HG03521 (cell line): ENCODE data around the gene ZNF273.
"Not testable (repeated sequence)": the region's sequence is repeated elsewhere in the genome, so short reads cannot be mapped to it uniquely, and the experiment has no call there.

Experiments
- ATAC-seq: cut with Tn5 transposase; IDR thresholded peaks from one replicate; pipeline ENCODE4 v1.9.1; 2021; ENCODE audit warnings: mild to moderate bottlenecking, moderate library complexity; ENCODE audit not compliant: unreplicated experiment

Gene ZNF273

DNA sequence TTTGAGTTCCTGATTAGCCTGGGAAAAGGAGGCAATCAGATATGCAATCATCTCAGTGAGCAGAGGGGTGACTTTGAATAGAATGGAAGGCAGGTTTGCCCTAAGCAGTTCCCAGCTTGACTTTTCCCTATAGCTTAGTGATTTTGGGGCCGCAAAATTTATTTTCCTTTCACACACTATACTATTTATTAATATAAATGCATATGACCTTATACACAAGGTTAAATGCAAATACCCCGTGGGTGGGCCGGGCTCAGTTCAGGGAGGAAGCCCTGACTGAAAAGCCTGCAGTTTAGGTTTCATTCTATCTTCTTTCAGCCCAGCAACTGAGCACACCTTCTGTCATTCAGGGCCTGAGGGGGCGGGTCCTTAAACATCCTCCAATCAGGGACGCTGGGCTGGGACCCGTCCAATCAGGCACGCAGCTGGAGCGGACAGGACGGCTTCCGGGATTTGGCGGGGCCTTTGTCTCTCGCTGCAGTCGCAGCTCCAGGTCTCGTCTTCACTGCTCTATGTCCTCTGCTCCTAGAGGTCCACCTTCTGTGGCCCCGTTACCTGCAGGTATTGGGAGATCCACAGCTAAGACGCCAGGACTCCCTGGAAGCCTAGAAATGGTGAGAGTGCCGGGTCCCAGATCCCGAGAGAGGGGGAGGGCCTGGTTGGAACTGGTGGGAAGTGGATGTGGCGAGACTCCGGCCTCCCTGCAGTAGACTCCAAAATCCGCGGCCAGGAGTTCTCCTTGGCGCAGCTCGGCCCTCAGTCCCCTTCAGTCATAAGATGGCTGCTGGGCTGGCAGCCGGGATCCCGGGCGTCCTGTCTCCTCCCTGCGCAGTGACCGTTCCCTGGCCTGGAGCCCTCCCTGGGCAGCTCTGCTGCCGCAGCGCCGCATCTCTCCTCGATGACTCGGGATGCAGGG is at the start of gene ZNF273:
ZNF273 (plus strand) TSS at position 468 of the 916 bp plus-strand sequence; CDS start at position 513, 45 bp downstream.
- ATAC-seq, result peak; percentile 99

DNA sequence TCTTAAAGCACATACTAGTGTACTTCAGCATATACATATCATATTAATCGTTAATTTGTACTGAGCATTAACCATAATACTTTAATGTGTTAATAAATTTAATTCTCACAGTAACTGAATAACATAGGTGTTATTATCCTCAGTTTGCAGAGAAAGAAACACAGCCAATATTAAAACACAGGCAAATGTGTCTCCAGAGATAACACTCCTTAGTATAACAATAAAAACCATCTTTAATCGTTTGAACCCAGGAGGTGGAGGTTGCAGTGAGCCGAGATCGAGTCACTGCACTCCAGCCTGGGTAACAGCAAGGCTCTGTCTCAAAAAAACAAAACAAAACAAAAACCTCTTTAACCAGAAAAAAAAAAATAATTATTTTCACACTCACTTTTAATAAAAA is 49.4 kb upstream of the ZNF273 start:
- no peak for ATAC-seq

DNA sequence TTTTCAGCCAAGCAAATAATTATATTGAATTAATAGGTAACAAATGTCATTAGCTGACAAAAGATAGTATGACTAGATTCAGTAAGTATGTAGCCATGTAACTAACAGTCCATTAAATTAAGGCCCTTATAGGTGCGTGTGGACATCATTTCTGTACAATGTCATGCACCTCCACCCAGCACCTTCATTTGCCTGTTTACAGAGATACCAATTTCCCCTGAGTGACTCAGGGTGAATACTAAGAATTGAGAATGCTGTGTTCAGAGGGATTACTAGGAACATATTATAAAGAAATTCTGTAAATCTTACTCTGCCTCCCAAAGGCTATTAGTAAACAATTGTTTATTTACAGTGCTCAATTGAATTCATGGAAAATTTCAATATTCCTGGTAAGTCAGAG is 48.1 kb upstream of the ZNF273 start:
- no peak for ATAC-seq

DNA sequence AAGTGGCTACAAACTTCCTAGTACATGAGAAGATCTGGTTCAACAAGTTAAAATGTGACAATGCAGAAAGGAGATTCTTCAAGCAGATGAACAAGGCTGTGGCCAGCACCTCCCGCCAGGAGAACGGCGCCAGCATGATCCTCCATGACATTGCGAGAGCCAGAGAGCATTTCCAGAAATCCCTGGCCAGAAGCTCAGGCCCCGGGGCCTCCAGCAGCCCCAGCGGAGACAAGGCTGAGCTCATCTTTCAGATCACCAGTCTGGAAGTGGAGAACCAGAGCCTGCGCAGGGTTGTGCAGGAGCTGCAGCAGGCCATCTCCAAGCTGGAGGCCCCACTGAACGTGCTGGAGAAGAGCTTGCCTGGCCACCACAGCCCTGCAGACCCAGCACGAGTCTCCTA is 40.1 kb upstream of the ZNF273 start:
- ATAC-seq, result no peak

DNA sequence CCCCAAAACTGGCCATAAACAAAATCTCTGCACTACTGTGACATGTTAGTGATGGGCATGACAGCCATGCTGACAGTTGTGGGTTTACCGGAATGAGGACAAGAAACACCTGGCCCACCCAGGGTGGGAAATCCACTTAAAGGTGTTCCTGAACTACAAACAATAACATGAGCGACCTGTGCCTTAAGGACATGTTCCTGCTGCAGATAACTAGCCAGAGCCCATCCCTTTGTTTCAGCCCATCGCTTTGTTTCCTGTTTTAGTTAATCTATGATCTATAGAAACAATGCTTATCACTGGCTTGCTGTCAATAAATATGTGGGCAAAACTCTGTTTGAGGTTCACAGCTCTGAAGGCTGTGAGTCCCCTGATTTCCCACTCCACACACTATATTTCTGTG is 39.5 kb upstream of the ZNF273 start:
- ATAC-seq, result not testable (repeated sequence)

DNA sequence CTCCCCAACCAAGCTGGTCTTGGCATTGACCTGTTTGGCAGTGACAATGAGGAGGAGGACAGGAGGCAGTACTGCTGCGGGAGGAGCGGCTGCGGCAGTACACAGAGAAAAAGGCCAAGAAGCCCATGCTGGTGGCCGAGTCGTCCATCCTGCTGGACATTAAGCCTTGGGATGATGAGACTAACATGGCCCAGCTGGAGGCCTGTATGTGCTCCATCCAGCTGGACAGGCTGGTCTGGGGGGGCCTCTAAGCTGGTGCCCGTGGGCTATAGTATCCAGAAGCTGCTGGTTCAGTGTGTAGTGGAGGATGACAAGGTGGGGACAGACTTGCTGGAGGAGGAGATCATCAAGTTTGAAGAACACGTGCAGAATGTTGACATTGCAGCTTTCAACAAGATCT is 39.1 kb upstream of the ZNF273 start:
- ATAC-seq, result no peak

DNA sequence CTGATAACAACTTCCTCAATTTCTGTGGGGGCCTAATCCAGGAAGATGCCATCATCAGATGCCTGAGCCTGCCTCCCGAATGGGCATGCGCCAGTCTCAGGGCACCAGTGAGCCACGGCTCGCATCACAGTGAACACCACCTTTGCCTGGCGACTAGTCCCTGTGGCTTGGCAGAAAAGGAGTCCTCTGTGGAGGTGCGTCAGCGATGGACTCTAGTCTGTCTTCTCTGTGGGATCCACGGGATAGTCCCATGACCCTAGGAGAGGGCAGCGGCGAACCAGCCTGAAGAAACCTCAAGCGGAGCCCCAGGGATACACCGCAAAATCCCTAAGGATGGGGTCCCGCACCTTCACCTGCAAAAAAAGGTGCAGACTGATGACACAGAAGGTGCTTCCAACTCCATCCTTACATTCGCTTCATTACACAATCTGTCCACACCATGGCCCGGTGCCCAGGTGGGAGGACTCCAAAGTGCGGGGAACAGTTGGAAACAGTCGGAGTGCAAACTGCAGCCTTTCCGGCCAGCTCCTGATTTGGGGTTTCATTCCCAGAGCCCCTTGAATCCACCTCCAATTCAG is 35.1 kb upstream of the ZNF273 start:
- no peak for ATAC-seq

DNA sequence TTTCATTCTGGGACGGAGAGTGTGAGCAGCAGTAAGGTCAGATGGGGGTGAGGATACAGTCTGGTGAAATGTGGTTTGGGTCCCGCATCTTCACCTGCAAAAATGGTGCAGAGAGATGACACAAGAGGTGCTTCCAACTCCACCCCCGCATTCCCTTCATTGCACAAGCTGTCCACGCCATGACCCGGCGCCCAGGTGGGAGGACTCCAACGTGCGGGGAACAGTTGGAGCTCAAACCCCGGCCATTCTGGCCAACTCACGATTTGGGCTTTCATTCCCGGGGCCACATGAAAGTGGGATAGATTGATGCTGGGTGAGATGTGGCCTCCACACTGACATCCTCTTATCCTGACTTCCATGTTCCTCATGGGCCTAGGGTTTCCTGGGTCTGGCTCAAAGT is 34.6 kb upstream of the ZNF273 start:
- no peak for ATAC-seq

DNA sequence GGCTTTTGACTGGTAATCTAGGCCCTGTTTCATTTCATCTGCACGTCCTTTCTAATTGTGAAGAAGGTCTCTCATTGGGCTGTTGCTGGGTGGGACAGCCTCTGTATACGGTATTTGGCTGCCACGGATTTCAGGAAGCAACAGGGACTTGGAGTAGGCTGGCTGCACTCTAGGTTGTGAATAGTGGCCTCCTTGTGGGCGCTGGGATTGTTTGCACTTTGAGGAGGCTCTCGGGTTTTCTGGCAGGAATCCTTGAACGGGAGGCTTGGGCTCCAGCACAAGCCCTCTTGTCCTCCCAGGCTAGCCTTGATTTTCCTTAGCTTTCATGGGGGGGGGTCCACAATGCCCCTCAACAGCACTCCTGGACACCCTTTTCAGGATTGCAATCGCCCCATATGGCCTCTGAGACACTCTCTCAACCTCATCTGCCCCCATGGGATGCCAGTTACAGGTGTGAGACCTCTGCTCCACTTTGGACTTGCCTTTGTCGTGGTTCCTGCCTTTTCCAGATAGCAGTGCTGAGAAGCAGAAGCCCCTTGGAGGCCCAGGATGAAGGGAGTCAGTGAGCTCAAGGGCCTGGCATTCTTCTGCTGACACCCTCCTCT is 33.9 kb upstream of the ZNF273 start:
- ATAC-seq, result no peak

DNA sequence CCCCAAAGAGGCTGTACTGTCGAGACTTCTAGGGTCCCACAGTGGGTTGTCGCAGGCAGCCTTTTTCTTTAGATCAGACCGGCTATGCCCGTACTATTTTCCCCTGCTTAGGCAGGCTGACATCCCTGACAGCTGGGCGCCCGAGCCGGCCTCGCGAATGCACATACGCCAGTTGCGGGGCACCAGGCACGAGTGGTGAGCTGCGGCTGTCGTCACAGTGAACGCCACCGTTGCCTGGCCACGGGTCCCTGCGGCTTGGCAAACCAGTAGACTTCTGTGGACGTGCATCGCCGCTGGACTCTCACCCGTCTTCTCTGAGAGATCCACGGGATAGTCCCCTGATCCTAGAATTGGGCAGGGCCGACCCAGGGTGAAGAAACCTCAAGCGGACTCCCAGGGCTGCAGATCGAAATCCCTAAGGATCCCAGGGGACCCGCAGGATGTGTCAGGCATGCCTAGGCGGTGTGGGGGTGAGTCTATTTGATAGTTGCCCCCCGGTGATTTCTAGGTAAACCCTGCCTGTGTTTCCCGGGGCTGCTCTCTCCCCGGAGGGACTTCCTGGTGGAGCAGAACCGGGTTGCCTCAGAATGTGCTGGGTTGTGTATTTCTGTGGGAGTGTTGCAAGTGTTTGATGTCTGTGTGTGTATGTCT is 33.0 kb upstream of the ZNF273 start:
- no peak for ATAC-seq

DNA sequence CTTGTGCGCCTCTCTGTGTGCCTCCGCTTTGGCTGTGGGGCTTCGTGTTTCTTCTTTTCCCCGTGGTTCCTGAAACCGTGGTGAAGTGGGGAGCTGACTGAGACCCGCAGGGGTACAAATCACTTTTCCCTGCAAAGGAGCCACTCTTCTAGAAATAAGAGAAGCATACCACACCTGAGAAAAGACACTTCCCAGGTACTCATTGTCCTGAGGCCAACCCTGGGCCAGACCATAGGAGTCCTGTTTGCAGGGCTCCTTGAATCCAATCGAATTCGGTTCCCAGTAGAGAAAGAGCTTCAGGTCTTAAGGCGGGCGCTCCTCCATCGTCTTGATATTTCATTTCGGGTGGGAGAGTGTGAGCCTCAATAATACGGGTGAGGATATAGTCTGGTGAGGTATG is 32.4 kb upstream of the ZNF273 start:
- no peak for ATAC-seq

DNA sequence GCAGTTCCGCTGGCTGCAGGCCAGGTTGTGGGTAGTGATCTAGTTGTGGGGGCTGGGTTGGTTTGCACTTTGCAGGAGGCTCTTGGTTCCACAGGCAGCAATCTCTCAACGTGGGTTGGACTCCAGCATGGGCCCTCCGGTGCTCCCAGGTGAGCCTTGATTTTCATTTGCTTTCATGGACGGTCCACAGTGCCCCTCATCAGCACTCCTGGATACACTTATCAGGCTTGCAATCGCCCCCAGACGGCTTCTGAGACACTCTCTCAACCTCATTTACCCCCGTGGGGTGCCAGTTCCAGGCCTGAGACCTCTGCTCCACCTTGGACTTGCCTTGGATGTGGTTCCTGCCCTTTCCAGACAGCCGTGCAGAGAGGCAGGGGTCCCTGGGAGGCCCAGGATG is 31.3 kb upstream of the ZNF273 start:
- ATAC-seq, result no peak

DNA sequence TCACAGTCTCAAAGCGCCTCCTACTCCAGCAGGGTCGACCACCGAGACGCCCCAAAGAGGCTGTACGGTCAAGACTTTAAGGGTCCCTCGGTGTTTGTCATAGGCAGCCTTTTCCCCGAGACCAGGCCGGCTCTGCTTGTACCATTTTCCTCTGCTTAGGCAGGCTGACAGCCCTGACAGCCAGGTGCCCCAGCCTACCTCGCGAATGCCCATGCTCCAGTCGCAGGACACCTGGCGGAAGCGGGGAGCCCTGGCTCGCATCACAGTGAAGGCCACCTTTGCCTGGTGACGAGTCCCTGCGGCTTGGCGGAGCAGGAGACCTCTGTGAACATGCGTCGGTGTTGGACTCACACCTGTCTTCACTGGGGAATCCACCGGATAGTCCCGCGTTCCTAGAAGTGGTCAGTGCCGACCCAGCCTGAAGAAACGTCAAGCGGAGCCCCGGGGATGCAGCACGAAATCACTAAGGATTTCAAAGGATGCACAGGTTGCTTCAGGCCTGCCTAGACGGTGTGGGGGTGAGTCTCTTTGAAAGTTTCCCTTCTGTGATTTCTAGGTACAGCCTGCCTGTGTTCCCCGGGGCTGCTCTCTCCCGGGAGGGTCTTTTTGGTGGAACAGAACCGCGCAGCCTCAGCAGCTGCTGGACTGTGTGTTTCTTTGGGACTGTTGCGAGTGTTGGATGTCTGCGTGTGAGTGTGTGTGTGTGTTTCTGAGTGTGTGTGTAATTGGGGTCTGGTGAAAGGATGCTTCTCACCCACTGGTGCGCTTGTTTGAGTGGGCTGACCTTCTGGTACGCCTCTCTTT is 30.5 kb upstream of the ZNF273 start:
- ATAC-seq, result no peak

DNA sequence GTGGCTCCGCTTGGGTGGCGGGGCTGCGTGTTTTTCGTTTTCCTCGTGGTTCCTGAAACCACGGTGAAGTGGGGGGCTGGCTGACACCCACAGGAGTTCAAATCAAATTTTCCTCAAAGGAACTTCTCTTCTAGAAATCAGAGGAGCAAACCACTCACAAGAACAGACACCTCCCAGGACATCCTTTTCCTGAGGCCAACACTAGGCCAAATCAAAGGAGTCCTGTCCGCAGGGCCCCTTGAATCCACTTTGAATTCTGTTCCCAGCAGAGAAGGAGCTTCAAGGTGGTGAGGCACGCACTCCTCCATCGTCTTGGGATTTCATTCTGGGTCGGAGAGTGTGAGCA is 29.9 kb upstream of the ZNF273 start:
- no peak for ATAC-seq

DNA sequence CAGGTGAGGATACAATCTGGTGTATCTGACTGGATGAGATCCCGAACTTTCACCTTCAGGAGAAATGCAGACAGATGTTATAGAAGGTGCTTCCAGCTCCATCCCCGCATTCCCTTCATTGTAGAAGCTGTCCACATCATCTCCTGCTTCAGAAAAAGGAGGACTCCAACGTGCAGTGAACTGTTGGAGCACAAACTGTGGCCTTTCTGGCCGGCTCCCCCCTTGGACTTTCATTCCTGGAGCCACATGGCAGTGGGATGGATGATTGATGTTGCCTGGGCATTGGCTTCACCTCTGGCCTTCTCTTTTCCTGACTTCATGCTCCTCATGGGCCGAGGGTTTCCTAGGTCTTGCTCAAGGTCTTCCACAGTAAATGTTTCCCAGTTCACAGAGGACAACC is 29.6 kb upstream of the ZNF273 start:
- ATAC-seq, result no peak

DNA sequence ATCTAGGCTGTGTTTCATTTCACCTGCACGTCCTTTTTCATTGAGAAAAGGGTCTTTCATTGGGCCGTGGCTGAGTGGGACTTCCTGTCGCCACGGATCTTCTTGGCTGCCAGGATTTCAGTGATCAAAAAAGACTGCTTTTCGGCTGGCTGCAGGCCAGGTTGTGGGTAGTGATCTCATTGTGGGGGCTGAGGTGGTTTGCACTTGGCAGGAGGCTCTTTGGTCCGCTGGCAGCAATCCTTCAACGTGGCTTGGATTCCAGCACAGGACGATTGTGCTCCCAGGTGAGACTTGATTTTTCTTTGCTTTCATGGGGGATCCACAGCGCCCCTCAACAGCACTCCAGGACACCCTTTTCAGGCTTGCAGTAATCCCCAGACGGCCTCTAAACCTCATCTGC is 29.0 kb upstream of the ZNF273 start:
- no peak for ATAC-seq

DNA sequence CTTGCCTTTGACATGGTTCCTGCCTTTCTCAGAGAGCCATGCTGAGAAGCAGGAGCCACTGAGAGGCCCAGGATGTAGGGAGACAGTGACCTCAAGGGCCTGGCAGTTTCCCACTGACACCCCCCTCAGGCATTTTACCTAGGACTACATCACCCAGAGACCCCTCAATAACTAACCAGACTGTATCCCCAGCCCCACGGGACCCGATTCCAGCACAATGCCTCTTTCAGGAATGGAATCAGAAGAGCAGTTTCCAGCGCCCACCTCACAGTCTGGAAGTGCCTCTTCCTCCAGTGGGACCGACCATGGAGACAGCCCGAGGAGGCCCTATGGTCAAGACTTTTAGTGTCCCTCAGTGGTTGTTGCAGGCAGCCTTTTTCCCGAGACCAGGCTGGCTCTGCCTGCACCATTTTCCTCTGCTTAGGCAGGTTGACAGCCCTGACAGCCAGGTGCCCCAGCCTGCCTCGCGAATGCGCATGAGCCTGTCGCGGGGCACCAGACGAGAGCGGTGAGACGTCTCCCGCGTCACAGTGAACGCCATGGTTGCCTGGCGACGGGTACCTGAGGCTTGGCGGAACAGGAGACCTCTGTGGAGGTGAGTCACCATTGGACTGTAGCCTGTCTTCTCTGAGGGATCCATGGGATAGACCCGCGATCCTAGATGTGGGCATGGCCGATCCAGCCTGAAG is 28.4 kb upstream of the ZNF273 start:
- ATAC-seq, result no peak

DNA sequence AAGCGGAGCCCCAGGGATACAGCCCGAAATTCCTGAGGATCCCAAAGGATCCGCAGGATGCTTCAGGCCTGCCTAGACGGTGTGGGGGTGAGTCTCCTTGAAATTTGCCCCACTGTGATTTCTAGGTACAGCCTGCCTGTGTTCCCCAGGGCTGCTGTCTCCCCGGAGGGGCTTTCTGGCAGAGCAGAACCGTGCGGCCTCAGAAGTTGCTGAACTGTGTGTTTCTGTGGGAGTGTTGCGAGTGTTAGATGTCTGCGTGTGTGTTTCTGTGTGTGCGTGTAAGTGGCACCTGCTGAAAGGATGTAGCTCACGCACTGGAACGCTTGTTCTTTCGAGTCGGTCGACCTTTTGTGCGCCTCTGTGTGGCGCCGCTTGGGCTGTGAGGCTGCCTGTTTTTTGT is 27.8 kb upstream of the ZNF273 start:
- ATAC-seq, result no peak

DNA sequence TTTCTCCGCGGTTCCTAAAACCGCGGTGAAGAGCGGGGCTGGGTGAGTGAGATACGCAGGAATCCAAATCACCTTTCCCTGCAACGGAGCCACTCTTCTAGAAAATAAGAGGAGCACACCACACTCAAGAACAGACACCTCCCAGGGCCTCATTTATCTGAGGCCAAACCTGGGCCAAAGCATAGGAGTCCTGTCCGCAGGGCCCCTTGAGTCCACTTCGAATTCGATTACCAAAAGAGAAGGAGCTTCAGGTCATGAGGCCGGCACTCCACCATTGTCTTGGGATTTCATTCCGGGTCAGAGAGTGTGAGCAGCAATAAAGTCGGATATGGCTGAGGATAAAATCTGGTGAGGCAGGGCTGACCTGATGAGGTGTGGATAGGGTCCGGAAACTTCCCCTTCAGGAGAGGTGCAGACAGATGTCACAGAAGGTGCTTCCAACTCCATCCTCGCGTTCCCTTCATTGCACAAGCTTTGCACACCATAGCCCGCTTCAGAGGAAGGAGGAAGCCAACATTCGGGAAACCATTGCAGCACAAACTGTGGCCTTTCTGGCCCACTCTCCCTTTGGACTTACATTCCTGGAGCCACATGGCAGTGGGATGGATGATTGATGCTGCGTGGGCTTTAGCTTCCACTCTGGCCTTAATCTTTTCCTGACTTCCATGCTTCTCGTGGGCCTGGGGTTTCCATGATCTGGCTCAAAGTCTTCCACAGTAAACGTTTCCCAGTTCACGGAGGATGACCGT is 27.2 kb upstream of the ZNF273 start:
- no peak for ATAC-seq
